ENCODE measurements around the gene TSC22D4. TPM values are rescaled to one million over a fixed set of nuclear protein-coding genes. Genes with fewer than 3 reads are reported as not detected.

Gene TSC22D4
- total RNA-seq, 1 experiment from 2014 or later, result 71.0 TPM

- TF ChIP-seq EZH2 (IDR thresholded peaks at IDR 0.05; ENCODE audit: borderline replicate concordance, low read depth, low read length, poor library complexity, severe bottlenecking) (no peak), CTCF (conservative IDR thresholded peaks at IDR 0.05; ENCODE audit: low read depth, low read length) (no peak)
- Histone ChIP-seq H3K36me3 (ENCODE audit: insufficient read depth, low read length, poor library complexity, severe bottlenecking) (peaks cover 41% of the 10 kb centered on the region), H3K4me3 (ENCODE audit: low read depth, low read length, poor library complexity, severe bottlenecking) (peak overlapping the region; percentile 91), H3K4me1 (ENCODE audit: insufficient read depth, low read length, poor library complexity, severe bottlenecking) (peaks cover 22% of the 10 kb centered on the region), H3K27me3 (replicated peaks; ENCODE audit: insufficient read depth, low read depth, low read length, poor library complexity) (no peaks in the 10 kb centered on the region), H3K27ac (ENCODE audit: low read depth, low read length, poor library complexity, severe bottlenecking) (peak overlapping the region; percentile 96), H3K9me3 (ENCODE audit: low read depth, low read length, poor library complexity, severe bottlenecking) (no peaks in the 10 kb centered on the region)
- TSS peak; percentile 58 for BruUV-seq (replicated peaks)
- ChIA-PET CTCF (no interaction called here), POLR2A (ENCODE audit: low non-redundant PET) (no interaction called here)
- intact Hi-C loops (cut with micrococcal nuclease; ENCODE audit: unreplicated experiment), result no loop called here
- DNase-seq (ENCODE audit: low spot score), result peak; percentile 32
Measured at GRCh38 chr7:100435401-100436304, 43.4 kb downstream of the TSC22D4 start.

- Histone ChIP-seq H3K9me3 (ENCODE audit: low read depth, low read length, poor library complexity, severe bottlenecking) (no peaks in the 10 kb centered on the region), H3K36me3 (ENCODE audit: insufficient read depth, low read length, poor library complexity, severe bottlenecking) (peaks cover 41% of the 10 kb centered on the region), H3K4me3 (ENCODE audit: low read depth, low read length, poor library complexity, severe bottlenecking) (peak overlapping the region; percentile 91), H3K27ac (ENCODE audit: low read depth, low read length, poor library complexity, severe bottlenecking) (peak overlapping the region; percentile 96), H3K27me3 (replicated peaks; ENCODE audit: insufficient read depth, low read depth, low read length, poor library complexity) (no peaks in the 10 kb centered on the region), H3K4me1 (ENCODE audit: insufficient read depth, low read length, poor library complexity, severe bottlenecking) (peaks cover 23% of the 10 kb centered on the region)
- CTCF ChIA-PET, result interaction anchor here (0.6 kb wide), 1 partner anchor 21 kb away, joined by 9 read pairs; no protein-coding TSS in a partner anchor
- no TSS peak for BruUV-seq (replicated peaks)
- POLR2A ChIA-PET (ENCODE audit: low non-redundant PET), result no interaction called here
- intact Hi-C loops (cut with micrococcal nuclease; ENCODE audit: unreplicated experiment), result no loop called here
- TF ChIP-seq EZH2 (IDR thresholded peaks at IDR 0.05; ENCODE audit: borderline replicate concordance, low read depth, low read length, poor library complexity, severe bottlenecking), result no peak
- no peak for TF ChIP-seq CTCF (conservative IDR thresholded peaks at IDR 0.05; ENCODE audit: low read depth, low read length)
- no peak for DNase-seq (ENCODE audit: low spot score)
Measured at GRCh38 chr7:100434297-100435144, 44.5 kb downstream of the TSC22D4 start.

- Histone ChIP-seq H3K9me3 (ENCODE audit: low read depth, low read length, poor library complexity, severe bottlenecking) (no peaks in the 10 kb centered on the region), H3K27ac (ENCODE audit: low read depth, low read length, poor library complexity, severe bottlenecking) (peak overlapping the region; percentile 49), H3K4me1 (ENCODE audit: insufficient read depth, low read length, poor library complexity, severe bottlenecking) (peaks cover 23% of the 10 kb centered on the region), H3K4me3 (ENCODE audit: low read depth, low read length, poor library complexity, severe bottlenecking) (no peak overlapping the region), H3K36me3 (ENCODE audit: insufficient read depth, low read length, poor library complexity, severe bottlenecking) (peaks cover 41% of the 10 kb centered on the region), H3K27me3 (replicated peaks; ENCODE audit: insufficient read depth, low read depth, low read length, poor library complexity) (no peaks in the 10 kb centered on the region)
- no TSS peak for BruUV-seq (replicated peaks)
- CTCF ChIA-PET, result interaction anchor here (0.6 kb wide), 1 partner anchor 22 kb away, joined by 9 read pairs; no protein-coding TSS in a partner anchor
- DNase-seq (ENCODE audit: low spot score), result no peak
- TF ChIP-seq EZH2 (IDR thresholded peaks at IDR 0.05; ENCODE audit: borderline replicate concordance, low read depth, low read length, poor library complexity, severe bottlenecking) (no peak), CTCF (conservative IDR thresholded peaks at IDR 0.05; ENCODE audit: low read depth, low read length) (no peak)
- POLR2A ChIA-PET (ENCODE audit: low non-redundant PET), result no interaction called here
- intact Hi-C loops (cut with micrococcal nuclease; ENCODE audit: unreplicated experiment), result no loop called here
Measured at GRCh38 chr7:100433592-100434296, 45.3 kb downstream of the TSC22D4 start.

All from A673 (cell line).